Activated CD4-positive, CD25-positive, alpha-beta regulatory T cell treated with anti-CD3 and anti-CD28 coated beads, Interleukin-2, amount 50 U/mL, for 72 hours (primary cell): ENCODE results near the gene RAD51B.
"Not testable (repeated sequence)": the region's sequence is repeated elsewhere in the genome, so short reads cannot be mapped to it uniquely, and the experiment has no call there.

Experiments
- DNase-seq: peaks from one replicate; pipeline ENCODE4 v3.0.0; 2021

RAD51B gene

DNA sequence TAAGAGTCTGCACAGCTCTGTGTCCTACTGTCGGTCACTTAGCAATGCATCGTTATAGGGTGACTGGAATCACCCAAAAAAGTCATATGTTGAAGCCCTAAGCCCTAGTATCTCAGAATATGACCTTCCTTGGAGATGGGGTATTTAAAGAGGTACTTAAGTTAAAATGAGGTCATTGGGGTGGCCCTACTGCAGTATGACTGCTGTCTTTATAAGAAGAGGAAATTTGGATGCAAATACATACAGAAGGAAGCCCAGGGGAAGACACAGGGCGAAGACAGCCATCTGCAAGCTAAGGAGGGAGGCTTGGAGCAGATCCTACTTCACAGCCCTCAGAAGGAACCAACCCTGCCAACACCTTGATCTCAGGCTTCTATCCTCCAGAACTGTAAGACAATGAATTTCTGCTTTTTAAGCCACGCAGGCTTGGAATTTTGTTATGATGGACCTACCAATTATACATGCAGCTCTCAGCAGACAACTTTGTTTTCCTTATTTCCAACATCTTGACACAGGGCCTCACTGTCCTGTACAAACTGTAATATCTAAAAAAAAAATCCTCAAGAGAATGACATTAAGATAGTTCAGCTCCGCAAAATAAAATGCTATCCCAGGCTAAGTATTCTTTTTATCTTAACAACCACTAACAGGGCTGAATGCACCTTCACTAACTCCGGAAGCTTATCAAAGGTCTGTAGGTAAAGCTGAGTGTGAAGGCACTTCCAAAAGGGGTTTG, 932.9 kb downstream of the RAD51B start:
- DNase-seq, result no peak

DNA sequence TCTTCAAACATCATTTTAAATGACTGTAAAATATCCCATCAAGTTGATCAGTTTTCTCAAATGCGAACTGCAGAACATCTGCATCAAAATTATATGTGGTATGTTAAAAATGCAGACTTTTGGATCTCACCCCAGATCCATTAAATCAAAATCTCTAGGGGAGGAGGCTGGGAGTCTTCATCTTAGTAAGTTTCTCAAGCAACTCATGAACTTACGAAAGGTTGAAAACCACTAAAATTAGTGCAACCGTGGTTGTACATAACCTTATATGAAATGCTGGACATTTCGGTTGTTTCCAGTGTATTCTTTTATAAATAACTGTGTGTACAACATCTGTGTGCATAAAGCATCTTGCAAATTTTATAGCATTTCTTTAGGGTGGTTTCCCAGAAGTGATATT, 934.1 kb downstream of the RAD51B start:
- DNase-seq, result no peak

DNA sequence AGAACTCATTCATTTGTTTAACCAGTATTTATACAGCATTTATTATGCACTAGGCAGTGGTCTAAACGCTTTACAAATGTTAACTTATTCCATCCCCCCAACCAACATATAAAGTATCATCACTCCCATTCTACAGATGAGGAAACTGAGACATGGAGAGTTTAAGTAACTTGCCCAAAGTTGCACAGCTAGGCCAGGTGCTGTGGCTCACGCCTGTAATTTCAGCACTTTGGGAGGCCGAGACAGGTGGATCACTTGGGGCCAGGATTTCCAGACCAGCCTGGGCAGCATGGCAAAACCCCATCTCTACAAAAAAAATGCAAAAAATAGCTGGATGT, 935.4 kb downstream of the RAD51B start:
- no peak for DNase-seq

- DNase-seq, result no peak
Observed at GRCh38 chr14:68756000-68756481, 936.5 kb downstream of the RAD51B start.

- no peak for DNase-seq
Observed at GRCh38 chr14:68756734-68757133, 937.2 kb downstream of the RAD51B start.

DNA sequence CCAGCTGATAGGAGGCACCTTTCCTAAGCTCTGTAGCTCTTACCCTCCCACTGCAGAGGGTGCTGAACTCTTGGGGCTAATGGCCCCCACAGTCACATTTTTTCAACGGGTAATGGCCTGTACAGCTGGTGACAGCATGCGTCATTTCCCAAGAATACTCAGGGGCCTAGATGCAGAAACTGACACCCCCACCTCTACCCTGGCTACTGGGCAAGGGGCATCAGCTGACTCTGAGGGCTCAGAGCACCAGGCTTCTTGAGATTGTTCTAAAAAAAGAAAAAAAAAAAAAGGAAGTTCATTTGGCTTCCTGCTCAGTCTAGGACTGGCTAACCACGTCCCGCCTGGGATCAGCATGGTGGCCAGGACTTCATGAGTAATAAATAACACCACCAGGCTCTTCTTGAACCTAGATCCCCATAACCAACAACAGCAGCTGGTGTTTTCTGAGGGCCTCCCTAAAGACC, 938.1 kb downstream of the RAD51B start:
- no peak for DNase-seq

DNA sequence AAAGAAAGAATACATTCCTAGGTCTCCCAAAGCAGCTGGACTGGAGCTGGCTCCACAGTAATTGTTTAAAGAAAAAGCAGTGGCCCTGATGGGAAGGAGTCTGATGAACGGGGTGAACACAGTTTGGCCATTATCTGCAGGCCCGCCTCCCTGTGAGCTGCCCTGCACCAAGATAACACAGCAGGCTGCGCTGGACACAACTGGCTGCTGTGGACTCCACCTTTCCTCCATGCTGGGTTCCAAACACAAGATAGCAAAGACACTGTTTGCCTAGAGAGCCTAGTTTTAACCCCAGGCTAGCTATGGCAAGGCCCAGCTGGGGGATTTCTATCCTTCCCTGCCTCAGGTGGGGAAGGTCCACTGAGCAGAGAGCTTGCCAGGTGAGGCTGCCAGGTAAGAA, 938.7 kb downstream of the RAD51B start:
- DNase-seq, result no peak

DNA sequence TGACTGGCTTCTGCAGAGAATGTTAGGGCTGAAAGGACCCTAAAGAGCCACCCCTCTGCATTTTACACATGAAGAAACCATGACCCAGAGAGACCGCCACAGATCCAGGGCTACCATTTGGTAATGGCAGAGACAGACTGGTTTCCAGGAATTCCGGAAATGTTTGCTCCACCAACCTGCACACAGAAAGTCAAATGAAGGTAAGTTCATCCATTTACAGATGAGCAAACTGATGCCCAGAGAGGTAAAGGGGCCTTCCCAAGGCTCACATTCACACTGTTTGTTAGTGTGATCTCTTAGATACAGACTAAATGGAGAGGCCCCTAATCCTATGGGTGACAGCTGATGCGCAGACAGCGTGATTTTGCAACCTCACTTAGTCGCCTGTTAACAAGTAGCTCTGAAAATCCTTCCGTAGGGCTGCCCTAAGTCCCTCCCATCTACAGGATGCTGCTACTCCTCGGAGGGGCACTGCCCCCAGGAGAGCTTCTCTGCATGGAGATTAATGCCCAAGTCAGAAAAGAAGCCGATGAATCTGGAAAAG, 939.5 kb downstream of the RAD51B start:
- DNase-seq, result peak; percentile 15

- peak; percentile 14 for DNase-seq
Observed at GRCh38 chr14:68759937-68760336, 940.4 kb downstream of the RAD51B start.

DNA sequence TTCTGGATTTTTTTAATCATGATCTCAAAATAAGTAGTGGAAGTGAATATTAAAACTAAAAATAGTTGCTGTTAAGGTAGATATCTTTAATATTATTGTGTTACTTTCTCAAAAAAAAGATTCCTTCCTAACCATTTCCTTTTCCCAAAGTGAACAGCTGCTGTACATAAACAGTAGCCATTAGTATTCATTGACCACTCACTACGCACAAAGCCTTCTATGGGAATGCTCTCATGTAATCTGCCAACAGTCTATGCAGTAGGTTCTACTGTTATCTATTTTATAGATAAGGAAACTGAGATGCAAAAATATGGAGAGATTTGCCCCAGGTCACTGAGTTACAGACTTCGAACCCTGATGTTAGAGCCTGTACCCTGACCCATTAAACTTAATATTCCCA, 941.2 kb downstream of the RAD51B start:
- DNase-seq, result no peak

- DNase-seq, result peak; percentile 11
Observed at GRCh38 chr14:68761391-68761790, 941.8 kb downstream of the RAD51B start.

GRCh38 chr14:68762953-68763764, 943.6 kb downstream of the RAD51B start:
- peak; percentile 8 for DNase-seq

GRCh38 chr14:68763843-68764242, 944.3 kb downstream of the RAD51B start:
- not testable (repeated sequence) for DNase-seq

DNA sequence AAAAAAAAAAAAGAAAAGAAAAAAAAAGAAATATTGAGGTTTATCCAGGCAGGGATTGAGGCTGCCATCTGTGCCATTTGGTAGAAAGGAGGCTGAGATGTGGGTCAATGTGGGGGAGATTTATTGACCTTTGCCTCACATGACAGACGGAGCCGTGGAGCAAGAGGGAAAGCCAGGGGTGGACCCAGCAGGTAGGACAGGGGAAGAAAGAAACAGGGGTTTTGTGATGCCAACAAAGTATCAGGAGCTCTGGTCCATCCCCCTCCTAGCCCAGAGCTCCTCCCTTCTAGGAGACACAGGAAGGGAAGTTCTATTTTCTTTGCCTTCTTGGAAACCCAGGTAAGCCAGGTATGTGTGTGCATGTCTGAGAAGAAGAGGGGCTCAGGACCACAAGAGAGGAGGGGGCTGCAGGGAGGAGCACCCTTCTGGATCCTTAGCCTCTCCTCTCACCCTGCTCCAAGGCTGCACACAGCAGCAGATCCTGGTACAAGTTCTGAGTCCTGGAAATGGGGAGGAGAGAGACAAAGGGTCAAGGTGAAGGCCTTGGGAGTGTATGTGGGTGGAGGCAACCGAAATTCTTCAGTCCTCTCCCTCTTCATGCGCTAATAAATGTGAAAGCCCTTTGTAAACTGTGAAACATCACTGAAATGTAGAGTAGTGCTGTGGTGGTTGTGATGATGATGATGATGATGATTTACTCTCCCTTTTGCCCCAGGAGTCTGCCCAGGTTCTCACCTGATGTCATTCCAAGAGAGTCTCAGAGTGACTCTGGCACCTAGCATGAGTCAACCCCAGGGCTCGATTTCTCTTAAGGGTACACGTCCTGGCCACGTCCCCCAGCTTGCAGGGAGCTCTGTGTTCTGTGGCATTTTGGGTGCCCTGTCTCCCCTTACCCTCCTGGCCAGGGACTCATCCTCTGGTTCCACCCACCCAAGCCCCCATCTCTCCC, 947.0 kb downstream of the RAD51B start:
- DNase-seq, result peak; percentile 31

DNA sequence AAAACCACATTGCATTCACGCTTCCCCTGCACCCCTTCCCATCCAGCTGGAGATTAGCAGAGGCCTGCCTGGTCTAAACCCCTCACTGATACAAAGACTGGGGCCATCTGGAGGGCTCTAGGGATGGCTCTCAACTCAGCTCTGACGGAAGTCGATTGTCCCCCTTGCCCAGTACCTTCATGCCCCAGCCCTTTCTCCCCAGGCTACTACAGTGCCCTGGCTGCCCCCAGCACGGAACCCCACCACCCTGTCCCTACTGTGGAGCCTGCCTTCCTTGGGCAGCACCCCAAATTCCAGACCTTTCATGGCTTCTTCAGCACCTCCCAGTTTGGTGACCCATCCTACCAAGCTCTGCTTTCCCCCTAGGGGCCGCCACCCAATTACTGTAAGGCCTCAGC, 947.7 kb downstream of the RAD51B start:
- DNase-seq, result no peak

DNA sequence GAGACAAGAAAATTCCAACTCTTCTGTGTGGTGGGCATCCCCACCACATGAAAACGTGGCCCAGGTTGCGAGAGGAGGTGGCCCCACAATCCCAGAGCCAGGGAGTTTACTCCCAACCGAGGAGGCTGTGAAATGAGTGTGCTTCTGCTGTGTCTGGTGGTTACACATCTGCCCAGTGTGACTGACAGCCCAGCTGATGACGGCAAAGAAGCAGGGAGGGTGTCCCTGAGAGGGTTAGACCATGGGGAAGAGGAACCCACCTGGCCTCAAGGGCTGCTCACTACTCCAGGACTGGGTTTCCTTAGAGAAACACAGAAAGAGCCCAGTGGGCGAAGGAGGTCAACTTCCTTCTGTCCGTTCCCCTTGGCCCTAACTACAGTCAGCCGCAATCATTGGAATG, 948.7 kb downstream of the RAD51B start:
- DNase-seq, result peak; percentile 24

- peak; percentile 8 for DNase-seq
Observed at GRCh38 chr14:68770051-68770450, 950.5 kb downstream of the RAD51B start.

DNA sequence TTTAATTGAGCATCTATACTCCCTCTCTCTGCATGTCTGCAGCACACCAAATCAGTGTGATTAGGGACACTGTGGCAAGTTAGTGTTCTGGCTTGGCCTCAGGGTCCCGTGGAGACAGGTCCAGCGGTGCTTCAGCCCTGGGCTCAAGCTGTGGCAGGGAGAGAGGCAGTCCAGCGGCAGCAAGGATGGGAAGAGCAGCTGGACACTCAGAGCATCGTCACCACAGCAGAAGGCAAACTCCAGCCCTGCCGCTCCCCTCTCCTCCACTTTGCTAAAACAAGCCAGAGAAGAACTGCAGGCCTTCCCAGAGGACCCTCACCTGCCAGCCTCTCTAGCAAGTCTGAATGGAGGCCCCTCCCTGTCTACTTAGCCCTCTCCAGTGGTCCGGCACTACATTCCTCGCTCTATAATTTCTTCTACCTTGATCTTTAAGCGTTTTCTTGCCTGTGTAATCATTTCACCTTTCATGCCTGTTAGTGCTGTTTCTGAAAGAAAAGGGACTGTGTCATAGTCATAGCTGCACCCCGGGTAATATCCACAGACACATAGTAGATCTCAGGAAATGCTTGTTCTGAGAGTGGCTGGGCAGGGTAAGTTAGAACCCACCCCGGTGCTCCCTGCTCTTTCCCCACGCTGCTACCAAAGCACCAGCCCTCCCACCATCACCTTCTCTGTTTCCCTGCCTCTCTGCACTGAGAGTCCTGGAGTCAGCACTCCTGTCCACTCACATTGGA, 951.1 kb downstream of the RAD51B start:
- peak; percentile 25 for DNase-seq

- DNase-seq, result peak; percentile 34
Observed at GRCh38 chr14:68771631-68772030, 952.1 kb downstream of the RAD51B start.

DNA sequence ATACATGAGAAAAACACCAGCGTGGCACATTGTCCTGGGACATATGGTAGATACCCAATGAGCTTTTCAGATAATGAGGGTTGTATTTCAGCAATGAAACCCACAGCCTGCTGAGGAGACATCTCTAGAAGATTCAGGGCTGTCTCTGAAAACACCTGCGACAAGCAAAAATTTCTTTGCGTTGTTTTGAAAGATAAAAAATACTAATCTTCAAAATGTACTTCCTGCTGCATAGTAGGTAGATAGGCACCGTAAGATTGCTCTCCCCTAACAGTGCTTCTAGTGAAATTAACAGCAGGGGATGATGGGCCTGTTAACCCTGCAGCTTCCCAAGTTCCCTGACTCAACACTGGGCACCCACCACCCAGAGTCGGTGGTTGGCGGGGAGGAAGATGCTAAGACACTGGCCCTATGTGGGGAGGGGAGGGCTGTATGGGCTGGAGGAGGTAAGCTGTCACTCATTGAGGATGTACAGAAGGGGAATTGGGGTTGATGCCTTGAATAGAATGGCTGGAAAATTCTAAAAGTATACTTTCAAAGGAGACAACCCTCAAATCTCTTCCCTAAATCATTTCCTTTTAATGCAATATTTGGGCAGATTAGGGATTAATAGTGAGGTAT, 953.3 kb downstream of the RAD51B start:
- DNase-seq, result peak; percentile 14
